Spleen (tissue), 11 donors: Measurements from ENCODE around the gene AVP. TPM values are rescaled to one million over a fixed set of nuclear protein-coding genes. Genes with fewer than 3 reads are reported as not detected.

Source experiments
- DNase-seq: peaks from one replicate; pipeline ENCODE4 v3.0.0-alpha.2; 2020
- H3K27ac ChIP-seq, 8 donors: fragments of 200-600 bp; sonication (generic) in 7 of 8; 1 replicate in 4 of 8; 2 replicates in 4 of 8; pipeline versions ENCODE4 v1.5.0 to v1.8.0; 2016 to 2021; ENCODE audit warnings: inconsistent platforms in 4 of 8, mild to moderate bottlenecking in 4 of 8, moderate library complexity in 1 of 8
- H3K27me3 ChIP-seq, 7 donors: fragments of 200-600 bp; sonication (generic) in 6 of 7; replicated peaks in 1 of 7; 1 replicate in 4 of 7; 2 replicates in 3 of 7; pipeline versions ENCODE4 v1.5.0 to v1.8.0; 2016 to 2021; ENCODE audit warnings: inconsistent platforms in 3 of 7, mild to moderate bottlenecking in 1 of 7
- H3K36me3 ChIP-seq, 6 donors: fragments of 200-600 bp; sonication (generic) in 5 of 6; 1 replicate in 4 of 6; 2 replicates in 2 of 6; pipeline versions ENCODE4 v1.5.0 to v1.8.0; 2016 to 2021; ENCODE audit warnings: inconsistent platforms in 2 of 6
- H3K4me1 ChIP-seq, 6 donors: fragments of 200-600 bp; sonication (generic) in 5 of 6; 1 replicate in 3 of 6; 2 replicates in 3 of 6; pipeline versions ENCODE4 v1.5.0 to v1.8.0; 2016 to 2021; ENCODE audit warnings: inconsistent platforms in 3 of 6
- H3K4me3 ChIP-seq, 8 donors: fragments of 200-600 bp; sonication (generic) in 7 of 8; 1 replicate in 4 of 8; 2 replicates in 4 of 8; pipeline versions ENCODE4 v1.5.0 to v1.8.0; 2016 to 2021; ENCODE audit warnings: inconsistent platforms in 4 of 8, mild to moderate bottlenecking in 4 of 8, moderate library complexity in 2 of 8
- H3K9me3 ChIP-seq, 8 donors: fragments of 200-600 bp; sonication (generic) in 7 of 8; 1 replicate in 4 of 8; 2 replicates in 4 of 8; pipeline versions ENCODE4 v1.5.0 to v1.8.0; 2016 to 2021; ENCODE audit warnings: inconsistent platforms in 4 of 8
- CTCF ChIP-seq, 11 experiments: fragments of 200-600 bp in 7 of 11; fragments of 450-650 bp in 4 of 11; sonication (generic) in 4 of 11; IDR thresholded peaks in 8 of 11; conservative IDR thresholded peaks in 3 of 11; 1 replicate in 7 of 11; 2 replicates in 4 of 11; pipeline versions ENCODE4 v1.4.0 to v1.8.0; 2016 to 2021; ENCODE audit warnings: antibody characterized with exemption in 11 of 11, inconsistent platforms in 4 of 11, mild to moderate bottlenecking in 1 of 11
- POLR2A ChIP-seq, 3 donors: fragments of 450-650 bp; IDR thresholded peaks; one replicate each; pipeline ENCODE4 v1.5.1; 2017; ENCODE audit warnings: antibody characterized with exemption in 3 of 3, mild to moderate bottlenecking in 1 of 3
- POLR2AphosphoS5 ChIP-seq, 3 donors: sonication (generic); formaldehyde crosslinking; IDR thresholded peaks; one replicate each; pipeline ENCODE4 v1.5.1; 2017; ENCODE audit warnings: antibody characterized with exemption in 3 of 3
- WGBS, 5 donors: extraction: QIAGEN DNeasy Blood & Tissue Kit in 3 of 5; methylation state at CpG; one replicate each; pipeline versions ENCODE4 v1.1.5 to v1.1.7; 2013 to 2018; 5-methylcytosine and 5-hydroxymethylcytosine counted together
- intact Hi-C: fragments of 100-400 bp; cut with DNase I; formaldehyde crosslinking; loops from one replicate; pipeline ENCODE4 v1.15.0; 2023; ENCODE audit warnings: low total_unique reads
- polyA plus RNA-seq, 3 donors: library from polyadenylated mRNA; stranded (reverse); fragments of 200-250 nt; gene quantifications; one replicate each; pipeline ENCODE4 v1.2.1, GENCODE V29; 2013
- total RNA-seq, 7 donors: library from RNA; depleted of rRNA in 3 of 7; stranded (reverse); fragments of >200 nt in 3 of 7; fragmentation: NEBNext Ultra II Directional in 4 of 7; extraction: Animal tissue kit (Norgen Biotek cat#: 25700) in 4 of 7; gene quantifications; one replicate each; pipeline versions ENCODE4 v1.1.0 to v1.2.1, GENCODE V29; 2016 to 2021
- donor health status: healthy with polysubstance abuse.
- donor health status: DM: no; HTN: no; CAD: no; lungs with moderate emphysema.
- donor health status: DM: no; HTN: no; CAD: no.
- donor health status: Bipolar disorder and iron deficiency.
- donor health status: healthy.
- donor health status: DM: no; HTN: no; CAD: no.
- donor health status: DM: yes; HTN: yes; CAD: no.

The AVP gene
- total and polyA plus RNA-seq, 10 donors, result 2.2 TPM; not detected in 9

- no peaks in the 10 kb centered on the region for H3K9me3 ChIP-seq
- DNase-seq, result peak; percentile 9
- peaks cover 0 to 100% (median 56%) of the 10 kb centered on the region in 6 donors for H3K36me3 ChIP-seq
- no peak overlapping the region for H3K27ac ChIP-seq
- 94 to 96% (median 96%) methylated on average over 8 of the region's 8 CpGs for WGBS, 5 donors
- TF ChIP-seq POLR2A (IDR thresholded peaks at IDR 0.05) (no peak), POLR2AphosphoS5 (IDR thresholded peaks at IDR 0.05) (no peak), CTCF (IDR thresholded peaks at IDR 0.05 in 8 of 11, conservative IDR thresholded peaks at IDR 0.05 in 3 of 11) (no peak)
- no peaks in the 10 kb centered on the region for H3K27me3 ChIP-seq
- intact Hi-C loops, result no loop called here
- no peaks in the 10 kb centered on the region for H3K4me1 ChIP-seq
- H3K4me3 ChIP-seq, result no peak overlapping the region
Measured at GRCh38 chr20:3032624-3033023, 51.9 kb downstream of the AVP start.

Other genes with a start within 250 kb of the AVP start
- gene PCED1A, start 244.1 kb downstream of the AVP start, total RNA-seq, result 10 to 100 TPM; 38.2 to 57.5 (median 51.7) TPM
- gene PCED1A, start 244.1 kb downstream of the AVP start, polyA plus RNA-seq, result 100 to 1,000 TPM in 2 of 3 donors, 10 to 100 TPM in 1; 66.7 to 165 (median 137) TPM
- gene VPS16, start 244.0 kb downstream of the AVP start, total RNA-seq, result 10 to 100 TPM; 32.0 to 51.3 (median 41.4) TPM
- gene VPS16, start 244.0 kb downstream of the AVP start, polyA plus RNA-seq, result 100 to 1,000 TPM in 1 of 3 donors, 10 to 100 TPM in 2; 44.5 to 104 (median 66.4) TPM
- gene PTPRA, start 211.2 kb downstream of the AVP start, total RNA-seq, result 10 to 100 TPM; 47.6 to 65.5 (median 57.0) TPM
- 10 to 100 TPM; 15.3 to 17.3 (median 15.7) TPM for gene PTPRA, start 211.2 kb downstream of the AVP start, polyA plus RNA-seq
- gene GNRH2, start 41.1 kb downstream of the AVP start, total RNA-seq, result 1 to 10 TPM in 2 of 7 donors, under 1 TPM in 2, not detected in 3; 0.70 to 1.7 (median 1.0) TPM
- gene GNRH2, start 41.1 kb downstream of the AVP start, polyA plus RNA-seq, result not detected
- gene MRPS26, start 38.7 kb downstream of the AVP start, total RNA-seq, result 10 to 100 TPM; 22.5 to 40.1 (median 25.3) TPM
- 10 to 100 TPM; 44.3 to 64.6 (median 60.6) TPM for gene MRPS26, start 38.7 kb downstream of the AVP start, polyA plus RNA-seq
- gene OXT, start 13.1 kb downstream of the AVP start, total RNA-seq, result not detected
- under 1 TPM in 2 of 3 donors, not detected in 1; 0.68 to 1.00 TPM for gene OXT, start 13.1 kb downstream of the AVP start, polyA plus RNA-seq
- 10 to 100 TPM; 17.0 to 22.6 (median 18.5) TPM for gene FASTKD5, start 75.1 kb upstream of the AVP start, total RNA-seq
- 10 to 100 TPM in 1 of 3 donors, 1 to 10 TPM in 2; 8.4 to 11.1 (median 9.0) TPM for gene FASTKD5, start 75.1 kb upstream of the AVP start, polyA plus RNA-seq
- 1 to 10 TPM; 5.9 to 8.1 (median 7.3) TPM for gene UBOX5, start 75.1 kb upstream of the AVP start, total RNA-seq
- 1 to 10 TPM; 2.4 to 4.0 (median 2.9) TPM for gene UBOX5, start 75.1 kb upstream of the AVP start, polyA plus RNA-seq
- gene LZTS3, start 88.8 kb upstream of the AVP start, total RNA-seq, result 1 to 10 TPM; 1.4 to 5.5 (median 2.3) TPM
- gene LZTS3, start 88.8 kb upstream of the AVP start, polyA plus RNA-seq, result 1 to 10 TPM in 1 of 3 donors, under 1 TPM in 2; 0.64 to 1.6 (median 0.96) TPM
- 10 to 100 TPM; 38.2 to 53.7 (median 48.2) TPM for gene DDRGK1, start 120.0 kb upstream of the AVP start, total RNA-seq
- gene DDRGK1, start 120.0 kb upstream of the AVP start, polyA plus RNA-seq, result 10 to 100 TPM; 25.6 to 37.3 (median 28.1) TPM
- 10 to 100 TPM; 26.1 to 54.8 (median 38.1) TPM for gene ITPA, start 124.8 kb upstream of the AVP start, total RNA-seq
- gene ITPA, start 124.8 kb upstream of the AVP start, polyA plus RNA-seq, result 100 to 1,000 TPM; 111 to 173 (median 165) TPM
- gene SLC4A11, start 154.5 kb upstream of the AVP start, total RNA-seq, result 1 to 10 TPM in 2 of 7 donors, under 1 TPM in 5; 0.52 to 1.6 (median 0.67) TPM
- gene SLC4A11, start 154.5 kb upstream of the AVP start, polyA plus RNA-seq, result 1 to 10 TPM in 2 of 3 donors, under 1 TPM in 1; 0.93 to 1.4 (median 1.1) TPM